Esophagus muscularis mucosa (tissue), 4 donors: Measurements from ENCODE around the gene ADCY3. TPM values are rescaled to one million over a fixed set of nuclear protein-coding genes. Genes with fewer than 3 reads are reported as not detected.
A peak's percentile ranks its signal among the peaks of the same experiment; 100 is the strongest.

Experiments used
- DNase-seq: peaks from one replicate; pipeline ENCODE4 v3.0.0-alpha.2; 2017; ENCODE audit errors: extremely low spot score
- H3K27ac ChIP-seq, 4 donors: fragments of 200-600 bp; sonication (generic); replicated peaks in 1 of 4; 1 replicate in 3 of 4; 2 replicates in 1 of 4; pipeline ENCODE4 v1.5.1; 2016 to 2019; ENCODE audit warnings: mild to moderate bottlenecking in 1 of 4
- H3K27me3 ChIP-seq, 4 donors: fragments of 200-600 bp; sonication (generic); one replicate each; pipeline versions ENCODE4 v1.5.1 to v1.6.0; 2016 to 2019
- H3K36me3 ChIP-seq, 4 donors: fragments of 200-600 bp; sonication (generic); one replicate each; pipeline ENCODE4 v1.5.1; 2016 to 2019
- H3K4me1 ChIP-seq, 4 donors: fragments of 200-600 bp; sonication (generic); one replicate each; pipeline ENCODE4 v1.5.1; 2016 to 2019
- H3K4me3 ChIP-seq, 4 donors: fragments of 200-600 bp; sonication (generic); 1 replicate in 2 of 4; 2 replicates in 2 of 4; pipeline ENCODE4 v1.5.1; 2016 to 2019; ENCODE audit warnings: mild to moderate bottlenecking in 4 of 4, moderate library complexity in 1 of 4
- H3K9me3 ChIP-seq, 4 donors: fragments of 200-600 bp; sonication (generic); 1 replicate in 3 of 4; 2 replicates in 1 of 4; pipeline ENCODE4 v1.5.1; 2016 to 2019
- EP300 ChIP-seq: sonication (generic); formaldehyde crosslinking; IDR thresholded peaks from one replicate; pipeline ENCODE4 v1.6.1; 2017; ENCODE audit warnings: antibody characterized with exemption
- POLR2A ChIP-seq: fragments of 450-650 bp; IDR thresholded peaks from one replicate; pipeline ENCODE4 v1.6.1; 2017; ENCODE audit warnings: antibody characterized with exemption, moderate library complexity, mild to moderate bottlenecking, low read depth
- POLR2AphosphoS5 ChIP-seq, 2 donors: sonication (generic); formaldehyde crosslinking; IDR thresholded peaks; one replicate each; pipeline ENCODE4 v1.6.1; 2017; ENCODE audit warnings: antibody characterized with exemption in 2 of 2
- whole genome bisulfite sequencing: methylation state at CpG from one replicate; pipeline ENCODE4 v1.1.5; 2018; 5-methylcytosine and 5-hydroxymethylcytosine counted together
- intact Hi-C: fragments of 100-400 bp; cut with DNase I; formaldehyde crosslinking; loops from one replicate; pipeline ENCODE4 v1.15.1; 2023
- total RNA-seq, 4 donors: library from RNA; depleted of rRNA; stranded (reverse); fragments of >200 nt; gene quantifications; one replicate each; pipeline versions ENCODE4 v1.1.0 to v1.2.1, GENCODE V29; 2016
- TF ChIP-seq, protein P1 (sequence below), 3 experiments: fragments of 200-600 bp in 2 of 3; fragments of 450-650 bp in 1 of 3; sonication (generic) in 2 of 3; IDR thresholded peaks; one replicate each; pipeline ENCODE4 v1.5.1; 2017 to 2019; ENCODE audit warnings: antibody characterized with exemption in 3 of 3, mild to moderate bottlenecking in 2 of 3, moderate library complexity in 1 of 3

Gene ADCY3
- total RNA-seq, 4 donors from 2014 or later: 21.2 to 70.6 (median 53.8) TPM

DNA sequence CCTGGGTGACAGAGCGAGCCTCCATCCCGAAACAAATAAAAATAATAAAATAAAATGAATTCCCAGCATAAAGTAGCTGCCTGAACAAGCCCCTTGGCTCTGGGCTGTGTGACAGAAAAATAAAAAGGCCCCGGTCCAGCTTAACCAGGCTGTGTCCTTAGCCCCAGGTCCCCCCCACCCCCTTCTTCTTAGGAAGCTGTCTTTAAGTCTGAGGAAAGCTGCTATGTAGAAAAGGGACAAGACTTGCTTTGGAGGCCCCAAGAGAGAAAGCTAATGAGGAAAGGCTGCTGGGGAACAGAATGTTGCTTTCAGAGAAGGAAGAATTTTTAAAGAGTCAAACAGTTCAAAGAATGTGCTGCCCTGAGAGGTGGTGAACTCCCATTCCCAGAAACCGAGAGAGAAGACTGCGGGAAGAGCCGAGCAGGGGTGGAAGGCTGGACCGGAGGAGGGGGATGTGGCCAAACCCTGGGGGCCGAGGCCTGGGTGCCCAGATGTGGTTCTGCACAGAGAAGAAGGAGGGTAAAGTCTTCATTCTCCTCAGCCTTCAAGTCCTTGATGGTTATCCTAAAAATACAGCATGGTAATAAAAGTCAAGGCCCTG, 64.9 kb downstream of the ADCY3 start:
- Histone ChIP-seq H3K27me3 (no peaks in the 10 kb centered on the region), H3K9me3 (no peaks in the 10 kb centered on the region), H3K27ac (peak overlapping the region; percentile 56 to 69 (median 66)), H3K4me1 (peaks cover 0 to 31% (median 16%) of the 10 kb centered on the region in 4 donors), H3K36me3 (no peaks in the 10 kb centered on the region), H3K4me3 (no peak overlapping the region)
- no peak for DNase-seq
- TF ChIP-seq POLR2AphosphoS5 (IDR thresholded peaks at IDR 0.05) (no peak), POLR2A (no peak), EP300 (no peak)
- TF ChIP-seq, protein P1, sequence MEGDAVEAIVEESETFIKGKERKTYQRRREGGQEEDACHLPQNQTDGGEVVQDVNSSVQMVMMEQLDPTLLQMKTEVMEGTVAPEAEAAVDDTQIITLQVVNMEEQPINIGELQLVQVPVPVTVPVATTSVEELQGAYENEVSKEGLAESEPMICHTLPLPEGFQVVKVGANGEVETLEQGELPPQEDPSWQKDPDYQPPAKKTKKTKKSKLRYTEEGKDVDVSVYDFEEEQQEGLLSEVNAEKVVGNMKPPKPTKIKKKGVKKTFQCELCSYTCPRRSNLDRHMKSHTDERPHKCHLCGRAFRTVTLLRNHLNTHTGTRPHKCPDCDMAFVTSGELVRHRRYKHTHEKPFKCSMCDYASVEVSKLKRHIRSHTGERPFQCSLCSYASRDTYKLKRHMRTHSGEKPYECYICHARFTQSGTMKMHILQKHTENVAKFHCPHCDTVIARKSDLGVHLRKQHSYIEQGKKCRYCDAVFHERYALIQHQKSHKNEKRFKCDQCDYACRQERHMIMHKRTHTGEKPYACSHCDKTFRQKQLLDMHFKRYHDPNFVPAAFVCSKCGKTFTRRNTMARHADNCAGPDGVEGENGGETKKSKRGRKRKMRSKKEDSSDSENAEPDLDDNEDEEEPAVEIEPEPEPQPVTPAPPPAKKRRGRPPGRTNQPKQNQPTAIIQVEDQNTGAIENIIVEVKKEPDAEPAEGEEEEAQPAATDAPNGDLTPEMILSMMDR (IDR thresholded peaks at IDR 0.05): no peak
- intact Hi-C loops: no loop called here
- WGBS: 84% methylated on average over 8 of the region's 8 CpGs

DNA sequence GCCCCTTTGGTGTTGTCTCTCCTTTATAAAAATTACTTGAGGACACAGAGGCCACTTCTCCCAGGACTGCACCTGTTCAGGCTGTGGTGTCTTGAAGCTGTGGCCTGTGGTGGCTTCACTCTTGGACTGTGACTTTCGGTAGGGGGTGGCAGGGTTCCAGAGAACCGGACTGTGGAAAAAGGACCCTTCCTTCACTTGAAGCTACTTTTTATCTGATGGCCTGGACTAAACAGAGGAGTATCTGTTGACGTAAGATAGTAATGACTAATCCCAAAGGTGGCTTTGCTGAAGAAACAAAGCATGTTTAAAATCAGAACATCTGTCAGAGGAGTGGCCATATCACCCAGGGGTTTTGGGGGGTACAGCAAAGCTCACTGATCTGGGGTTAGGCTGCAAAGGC, 66.0 kb downstream of the ADCY3 start:
- WGBS: 97% methylated on average over 3 of the region's 3 CpGs
- Histone ChIP-seq H3K27ac (peak overlapping the region in 3 of 4 donors; percentile 49 to 66 (median 50)), H3K36me3 (no peaks in the 10 kb centered on the region), H3K4me3 (no peak overlapping the region), H3K4me1 (peaks cover 0 to 31% (median 16%) of the 10 kb centered on the region in 4 donors), H3K9me3 (no peaks in the 10 kb centered on the region), H3K27me3 (no peaks in the 10 kb centered on the region)
- no peak for DNase-seq
- TF ChIP-seq EP300: no peak
- no peak for TF ChIP-seq POLR2A
- TF ChIP-seq, protein P1 (IDR thresholded peaks at IDR 0.05): no peak
- no peak for TF ChIP-seq POLR2AphosphoS5 (IDR thresholded peaks at IDR 0.05)
- intact Hi-C loops: no loop called here

DNA sequence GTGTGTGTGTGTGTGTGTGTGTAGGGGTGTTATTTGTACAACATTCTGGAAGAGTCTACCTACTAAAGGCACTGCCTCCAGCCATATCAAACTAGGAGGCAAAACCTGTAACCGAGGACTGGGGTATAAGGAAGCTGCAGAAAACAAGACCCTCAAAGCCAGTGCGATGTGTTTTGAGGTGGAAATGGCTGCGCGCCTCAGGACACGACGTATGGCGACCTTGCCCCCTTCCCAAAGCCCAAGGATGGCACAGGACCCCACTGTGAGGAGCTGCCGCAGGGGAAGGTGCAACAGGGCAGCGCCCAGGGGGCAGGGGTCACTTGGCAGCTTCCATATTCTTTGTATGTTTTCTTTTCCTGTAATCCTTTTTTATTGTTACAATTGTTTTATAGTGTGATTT, 67.0 kb downstream of the ADCY3 start:
- intact Hi-C loops: no loop called here
- Histone ChIP-seq H3K27me3 (no peaks in the 10 kb centered on the region), H3K4me3 (no peak overlapping the region), H3K36me3 (no peaks in the 10 kb centered on the region), H3K9me3 (no peaks in the 10 kb centered on the region), H3K4me1 (peaks cover 0 to 31% (median 16%) of the 10 kb centered on the region in 4 donors), H3K27ac (no peak overlapping the region)
- WGBS: 93% methylated on average over 9 of the region's 9 CpGs
- DNase-seq: no peak
- TF ChIP-seq, protein P1 (IDR thresholded peaks at IDR 0.05): no peak
- TF ChIP-seq EP300: no peak
- no peak for TF ChIP-seq POLR2AphosphoS5 (IDR thresholded peaks at IDR 0.05)
- TF ChIP-seq POLR2A: no peak

DNA sequence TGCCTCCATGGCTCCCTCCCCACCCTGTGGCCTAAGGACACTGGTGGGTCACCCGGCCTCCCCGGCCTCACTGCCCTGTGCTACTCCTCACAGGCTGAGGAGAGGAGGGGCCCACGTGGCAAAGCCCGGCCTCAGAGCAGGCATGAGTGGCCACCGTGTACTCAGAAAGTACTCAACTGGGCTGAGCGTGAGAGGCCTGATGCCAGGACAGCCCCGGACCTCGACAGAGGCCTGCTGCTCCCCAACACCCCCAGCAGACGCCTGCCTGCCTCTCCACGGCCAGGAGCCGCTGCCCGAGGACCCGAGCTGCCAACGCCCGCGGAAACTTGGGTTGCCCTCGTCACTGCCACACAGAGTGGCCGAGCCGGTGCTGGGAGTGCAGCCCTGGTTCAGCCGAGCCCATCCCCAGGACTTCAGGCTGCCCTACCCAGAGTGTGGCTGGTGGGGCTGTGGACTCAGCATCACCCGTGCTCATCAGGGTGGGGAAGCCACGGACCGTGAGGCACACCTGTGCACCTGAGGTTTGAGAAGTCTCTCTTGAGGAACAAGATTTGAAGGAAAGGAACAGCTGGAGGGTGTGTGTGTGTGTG, 67.5 kb downstream of the ADCY3 start:
- intact Hi-C loops: no loop called here
- H3K27me3 ChIP-seq: no peaks in the 10 kb centered on the region
- no peaks in the 10 kb centered on the region for H3K36me3 ChIP-seq
- no peak for TF ChIP-seq POLR2A
- TF ChIP-seq, protein P1 (IDR thresholded peaks at IDR 0.05): no peak
- no peak for TF ChIP-seq POLR2AphosphoS5 (IDR thresholded peaks at IDR 0.05)
- no peak for TF ChIP-seq EP300
- DNase-seq: no peak
- no peak overlapping the region for H3K4me3 ChIP-seq
- 95% methylated on average over 3 of the region's 23 CpGs for WGBS
- peaks cover 0 to 30% (median 16%) of the 10 kb centered on the region in 4 donors for H3K4me1 ChIP-seq
- H3K27ac ChIP-seq: peak overlapping the region in 1 of 4 donors; percentile 31
- no peaks in the 10 kb centered on the region for H3K9me3 ChIP-seq
